GM21737 (cell line): ENCODE data around the gene EPHA10.

ENCODE experiments used
- ATAC-seq: cut with Tn5 transposase; IDR thresholded peaks from one replicate; pipeline ENCODE4 v1.9.1; 2021; ENCODE audit warnings: mild to moderate bottlenecking, moderate library complexity; ENCODE audit not compliant: unreplicated experiment

The EPHA10 gene

DNA sequence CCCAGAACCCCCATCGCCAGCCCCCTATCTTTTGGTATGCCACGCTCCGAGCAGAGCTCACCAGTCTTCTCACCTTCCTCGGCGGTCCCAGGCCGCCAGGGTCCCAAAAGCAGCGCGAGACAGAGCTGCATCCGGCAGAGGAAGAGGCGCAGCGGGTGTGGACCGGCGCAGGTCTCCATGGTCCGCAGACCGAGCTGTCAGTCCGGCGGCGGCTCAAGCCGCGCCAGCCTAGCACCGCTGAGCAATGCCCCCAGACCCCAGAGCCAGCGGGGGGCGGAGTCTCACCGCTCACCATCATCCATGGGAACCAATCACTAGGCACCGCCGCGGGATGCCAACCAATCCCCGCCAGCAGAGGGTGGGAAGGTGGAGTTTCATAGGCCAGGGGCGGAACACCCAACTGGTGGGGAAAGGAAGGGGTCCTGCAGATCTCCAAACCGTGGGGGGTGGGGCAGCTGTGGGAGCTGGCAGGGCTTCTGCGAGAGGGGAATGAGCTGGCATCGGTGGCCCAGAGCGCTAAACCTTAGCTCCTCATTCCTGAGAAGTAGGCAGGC is at the start of gene EPHA10:
Gene EPHA10 (minus strand): TSS at position 233 of the 554 bp plus-strand sequence. CDS start 54 bp downstream, at position 179.
- no peak for ATAC-seq

DNA sequence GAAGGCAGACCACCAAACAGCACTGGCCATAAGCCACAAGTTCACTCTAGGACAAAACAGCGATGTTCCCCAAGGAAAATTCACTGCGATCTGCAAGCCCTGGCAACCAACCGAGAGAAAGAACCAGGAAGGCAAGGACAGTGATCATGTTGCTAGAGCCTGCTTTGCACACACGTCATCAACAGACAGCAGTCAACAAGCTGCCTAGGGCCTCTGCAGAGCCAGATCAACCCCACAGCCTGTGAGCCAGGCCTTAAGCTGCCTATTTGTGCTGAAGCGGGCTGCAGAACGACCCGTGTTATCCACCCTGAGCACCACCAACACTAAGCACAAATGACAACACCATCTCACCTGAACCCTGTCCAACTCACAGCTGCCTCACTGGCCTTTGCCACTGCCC is 49.3 kb upstream of the EPHA10 start:
- ATAC-seq: no peak

DNA sequence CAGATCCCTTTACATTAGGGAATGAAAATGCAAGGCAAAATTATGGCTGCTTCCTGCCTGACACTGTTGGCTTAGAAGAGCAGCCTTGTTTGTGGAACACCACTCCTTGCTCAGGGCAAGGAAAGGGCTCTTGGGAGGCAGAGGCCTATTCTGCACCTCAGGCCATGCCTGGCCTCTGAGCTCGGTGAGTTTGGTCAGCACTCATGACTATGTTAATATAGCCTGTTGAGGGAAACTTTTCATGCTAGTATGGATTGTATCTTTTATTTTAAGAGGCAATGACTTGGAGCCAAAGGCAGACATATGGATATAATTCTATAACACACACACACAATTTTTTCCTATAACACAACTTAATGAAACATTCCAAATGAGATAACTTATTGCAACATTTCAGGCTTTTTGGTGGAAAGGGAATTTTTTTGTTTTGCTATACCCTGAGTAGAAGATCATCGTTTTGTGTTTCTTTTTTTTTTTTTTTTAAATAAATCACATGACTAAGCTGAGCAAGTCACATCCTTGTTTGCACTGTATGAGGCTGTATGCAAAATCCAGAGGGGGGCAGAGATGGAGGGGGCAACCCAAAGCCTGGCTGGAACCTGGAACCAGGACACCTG is 48.7 kb upstream of the EPHA10 start:
- no peak for ATAC-seq

DNA sequence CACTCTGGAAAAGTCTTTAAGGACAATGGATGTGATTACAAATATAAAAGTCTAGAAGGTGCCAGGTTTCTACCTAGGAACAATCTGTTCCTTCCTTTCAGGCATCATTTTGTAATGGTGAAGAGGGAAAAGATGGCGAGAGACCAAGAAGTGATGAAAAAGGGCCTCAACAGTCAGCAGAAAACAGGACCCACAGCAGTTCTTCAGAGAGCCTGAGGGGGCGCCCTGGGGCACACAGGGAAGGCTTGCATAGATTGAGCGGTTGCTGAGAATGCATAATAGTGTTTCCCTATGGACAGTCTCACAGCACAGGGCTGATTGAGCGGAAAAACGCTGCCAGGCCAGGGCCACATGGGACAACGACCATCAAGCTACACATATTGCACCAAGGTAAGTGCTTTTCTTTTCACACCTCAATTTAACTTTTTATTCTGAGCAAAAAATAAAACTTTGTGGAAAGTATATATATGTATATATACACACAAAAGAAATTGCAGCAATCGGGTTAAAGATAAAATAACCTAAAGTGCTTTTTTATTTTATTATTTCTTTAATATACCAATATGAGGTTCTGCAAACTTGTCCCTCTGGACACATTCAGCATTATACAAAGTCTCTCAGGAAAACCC is 46.2 kb upstream of the EPHA10 start:
- ATAC-seq: no peak

DNA sequence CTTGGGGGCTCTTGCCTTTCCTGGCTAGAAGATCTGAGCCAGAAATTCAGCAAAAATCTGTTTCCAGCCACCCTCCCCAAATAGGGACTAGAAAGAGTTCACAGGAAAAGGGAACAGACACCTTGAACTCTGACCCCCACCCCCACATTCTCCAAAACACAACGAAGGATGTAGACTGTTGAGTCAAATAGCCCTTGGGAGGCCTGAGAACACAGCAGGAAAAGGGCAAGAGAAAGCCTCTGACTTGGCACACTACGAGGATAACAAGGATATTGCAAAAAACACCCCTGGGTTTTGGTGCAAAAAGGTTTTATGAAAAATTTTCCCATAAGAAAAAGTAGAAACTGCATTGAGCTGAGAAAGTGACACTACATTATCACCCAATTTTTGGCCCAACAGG is 45.0 kb upstream of the EPHA10 start:
- no peak for ATAC-seq

DNA sequence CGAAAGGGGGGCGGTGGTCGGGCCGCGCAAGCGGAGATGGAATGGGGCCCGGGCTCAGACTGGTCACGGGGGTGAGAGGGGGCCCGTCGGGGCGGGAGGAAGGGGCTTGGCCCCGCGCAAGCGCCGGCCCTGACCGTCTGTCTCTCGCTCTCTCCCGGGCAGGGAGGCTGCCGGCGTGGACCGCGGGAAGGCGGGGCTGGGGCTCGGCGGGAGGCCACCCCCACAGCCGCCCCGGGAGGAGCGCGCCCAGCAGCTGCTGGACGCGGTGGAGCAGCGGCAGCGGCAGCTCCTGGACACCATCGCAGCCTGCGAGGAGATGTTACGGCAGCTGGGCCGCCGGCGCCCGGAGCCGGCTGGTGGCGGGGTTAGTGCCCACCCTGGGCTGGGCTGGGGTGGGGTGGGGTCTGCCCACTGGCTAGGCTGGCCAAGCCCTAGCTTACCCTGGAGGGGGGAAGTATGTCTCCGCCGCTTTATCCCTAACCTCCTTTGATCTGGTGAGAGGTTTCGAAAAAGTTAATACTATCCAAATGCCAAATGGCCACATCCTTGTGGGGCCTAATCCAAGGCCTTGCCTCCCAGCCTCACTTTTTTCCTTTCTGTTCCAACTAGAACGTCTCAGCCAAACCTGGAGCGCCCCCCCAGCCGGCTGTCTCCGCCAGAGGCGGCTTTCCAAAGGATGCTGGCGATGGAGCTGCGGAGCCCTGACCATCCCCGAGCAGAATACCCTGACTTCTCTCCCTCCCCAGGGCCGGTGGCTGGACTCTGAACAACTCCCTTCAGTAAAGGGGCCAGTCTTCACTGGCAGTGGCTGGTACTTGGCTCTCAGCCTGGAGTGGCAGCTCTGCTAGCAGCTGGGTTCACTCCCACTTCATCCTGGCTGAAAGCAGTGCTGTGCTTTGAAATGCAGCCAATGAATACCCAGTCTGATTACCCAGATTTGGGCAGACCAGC is 43.7 kb upstream of the EPHA10 start:
- peak; percentile 32 for ATAC-seq

DNA sequence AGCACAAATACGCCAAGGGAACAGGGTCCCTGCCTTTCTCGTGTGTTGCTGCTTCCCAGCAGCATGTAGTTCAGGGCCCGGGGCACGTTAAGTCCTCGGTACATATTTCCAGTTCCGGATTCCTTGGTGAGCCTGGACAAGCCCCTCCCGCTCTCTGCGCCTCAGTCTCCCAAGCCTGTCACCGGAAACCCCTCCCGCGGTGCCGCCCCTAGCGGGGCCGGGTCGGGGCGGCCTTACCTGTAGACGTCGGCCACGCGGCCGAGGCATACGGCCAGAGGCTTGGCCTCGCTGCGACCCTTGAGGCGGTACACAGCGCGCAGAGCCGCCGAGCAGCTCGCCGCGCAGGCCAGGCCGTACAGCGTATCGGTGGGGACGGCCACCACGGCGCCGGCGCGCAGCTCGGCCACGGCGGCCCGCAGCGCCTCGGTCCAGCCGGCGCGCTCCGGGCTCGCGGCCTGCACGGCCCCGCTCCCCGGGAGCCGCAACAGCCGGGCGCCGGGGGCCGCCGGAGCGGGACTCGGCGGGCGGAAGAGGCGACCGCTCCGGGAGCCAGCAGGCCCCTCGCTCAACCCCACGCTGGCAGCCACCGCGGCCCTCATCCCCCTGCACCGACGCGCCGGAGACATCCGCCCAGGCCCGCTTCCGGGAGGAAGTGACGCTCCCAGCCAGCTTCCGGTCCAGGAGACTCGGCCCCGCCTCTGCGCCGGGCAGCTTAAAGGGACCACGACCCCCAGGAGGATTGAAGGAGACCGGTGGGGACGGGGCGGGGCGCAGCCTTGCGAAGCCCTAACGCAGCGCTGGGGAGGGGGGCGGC is 42.8 kb upstream of the EPHA10 start, which contains the start of the genes C1orf122 and YRDC:
Gene C1orf122 (plus strand): TSS at position 236 of the 814 bp plus-strand sequence. CDS start 615 bp downstream, outside the sequence.
Gene YRDC (minus strand): TSS at position 654 of the 814 bp plus-strand sequence. CDS start 28 bp downstream, at position 626.
- peak; percentile 79 for ATAC-seq

DNA sequence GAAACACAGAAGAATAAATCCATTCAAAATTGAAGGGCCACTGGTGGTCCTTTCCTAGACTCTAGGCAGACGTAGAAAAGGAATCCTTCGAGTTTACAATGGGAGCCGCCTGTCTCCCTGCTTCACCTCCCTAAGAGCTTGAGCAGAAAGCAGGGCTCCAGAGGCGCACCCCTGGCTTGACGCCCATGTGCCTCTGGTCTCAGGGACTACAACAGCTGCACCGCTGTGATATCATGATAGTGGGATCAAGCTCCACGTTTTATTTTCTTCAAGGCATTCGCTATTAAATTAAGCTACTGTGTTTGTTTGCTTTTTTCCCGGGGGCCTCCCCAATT is 42.3 kb upstream of the EPHA10 start:
- no peak for ATAC-seq

DNA sequence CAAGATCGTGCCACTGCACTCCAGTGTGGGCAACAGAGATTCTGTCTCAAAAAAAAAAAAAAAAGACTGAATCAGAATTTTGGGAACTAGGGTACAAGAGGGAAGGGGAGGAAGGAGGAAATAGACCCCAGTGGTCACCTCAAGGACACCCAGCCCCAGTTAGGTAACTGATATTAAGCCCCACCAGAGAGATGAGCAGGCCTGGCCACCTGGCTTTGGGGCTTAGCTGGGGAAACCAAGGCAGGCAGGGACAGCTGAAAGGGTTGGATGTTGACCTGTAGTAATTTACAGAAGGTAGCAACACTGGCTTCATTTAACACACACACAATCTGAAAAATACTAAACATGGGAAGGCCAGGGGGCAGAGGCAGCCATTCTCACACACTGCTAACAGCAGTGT is 37.5 kb upstream of the EPHA10 start:
- no peak for ATAC-seq

DNA sequence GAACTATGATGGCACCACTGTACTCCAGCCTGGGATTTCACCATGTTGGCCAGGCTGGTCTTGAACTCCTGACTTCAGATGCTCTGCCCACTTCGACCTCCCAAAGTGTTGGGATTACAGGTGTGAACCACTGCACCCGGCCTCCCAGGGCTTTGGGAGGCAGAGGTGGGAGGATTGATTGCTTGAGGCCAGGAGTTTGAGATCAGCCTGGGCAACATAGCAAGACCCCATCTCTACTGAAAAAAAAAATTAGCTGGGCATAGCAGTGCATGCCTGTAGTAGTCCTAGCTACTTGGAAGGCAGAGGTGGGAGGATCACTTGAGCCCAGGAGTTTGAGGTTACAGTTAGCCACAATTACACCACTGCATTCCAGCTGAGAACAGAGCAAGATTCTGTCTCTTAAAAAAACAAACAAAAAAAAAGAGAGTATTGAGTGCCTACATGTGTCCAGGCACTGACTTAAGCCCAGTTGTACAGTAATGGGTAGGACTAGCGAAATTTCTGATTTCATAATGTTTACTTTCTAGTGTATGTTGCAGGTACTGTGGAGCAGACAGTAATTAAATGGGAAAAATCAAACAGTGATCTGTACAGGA is 32.9 kb upstream of the EPHA10 start:
- ATAC-seq: no peak

DNA sequence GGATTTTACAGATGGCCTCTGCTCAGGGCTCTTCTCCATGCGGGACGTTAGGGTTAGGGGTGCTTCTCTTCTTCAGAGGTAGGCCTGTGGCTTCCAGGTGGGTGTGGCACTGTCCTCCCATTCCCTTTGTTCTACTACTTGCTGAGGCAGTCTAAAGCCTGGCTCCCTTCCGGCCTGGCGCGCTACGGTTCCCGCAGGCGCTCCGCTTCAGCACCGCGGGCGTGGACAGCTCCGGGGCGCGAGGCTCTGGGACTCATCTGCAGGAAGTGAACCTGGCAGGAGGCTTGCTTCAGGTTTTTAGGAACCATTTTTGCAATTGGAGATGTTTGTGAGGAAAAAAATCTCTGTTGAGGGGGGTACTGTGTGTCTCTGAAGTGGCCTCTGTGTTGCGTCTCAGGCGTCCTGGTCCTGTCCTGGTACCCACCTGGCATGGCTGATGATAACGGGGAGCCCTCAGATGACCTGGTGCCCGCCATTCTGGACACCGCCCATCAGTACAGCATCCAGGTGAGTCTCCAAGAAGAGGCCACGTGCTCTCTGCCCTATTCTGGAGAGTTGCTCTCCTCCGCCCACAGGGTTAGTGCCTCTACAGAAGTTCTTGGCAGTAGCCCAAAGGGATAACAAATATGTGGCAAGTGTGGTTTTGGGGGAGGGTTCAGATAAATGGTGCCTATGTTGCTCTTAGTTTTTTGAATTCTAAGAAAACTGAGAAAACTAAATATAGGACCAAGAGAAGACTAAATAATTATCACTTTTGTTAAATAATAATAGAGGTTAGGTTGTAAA is 30.6 kb upstream of the EPHA10 start:
- no peak for ATAC-seq

DNA sequence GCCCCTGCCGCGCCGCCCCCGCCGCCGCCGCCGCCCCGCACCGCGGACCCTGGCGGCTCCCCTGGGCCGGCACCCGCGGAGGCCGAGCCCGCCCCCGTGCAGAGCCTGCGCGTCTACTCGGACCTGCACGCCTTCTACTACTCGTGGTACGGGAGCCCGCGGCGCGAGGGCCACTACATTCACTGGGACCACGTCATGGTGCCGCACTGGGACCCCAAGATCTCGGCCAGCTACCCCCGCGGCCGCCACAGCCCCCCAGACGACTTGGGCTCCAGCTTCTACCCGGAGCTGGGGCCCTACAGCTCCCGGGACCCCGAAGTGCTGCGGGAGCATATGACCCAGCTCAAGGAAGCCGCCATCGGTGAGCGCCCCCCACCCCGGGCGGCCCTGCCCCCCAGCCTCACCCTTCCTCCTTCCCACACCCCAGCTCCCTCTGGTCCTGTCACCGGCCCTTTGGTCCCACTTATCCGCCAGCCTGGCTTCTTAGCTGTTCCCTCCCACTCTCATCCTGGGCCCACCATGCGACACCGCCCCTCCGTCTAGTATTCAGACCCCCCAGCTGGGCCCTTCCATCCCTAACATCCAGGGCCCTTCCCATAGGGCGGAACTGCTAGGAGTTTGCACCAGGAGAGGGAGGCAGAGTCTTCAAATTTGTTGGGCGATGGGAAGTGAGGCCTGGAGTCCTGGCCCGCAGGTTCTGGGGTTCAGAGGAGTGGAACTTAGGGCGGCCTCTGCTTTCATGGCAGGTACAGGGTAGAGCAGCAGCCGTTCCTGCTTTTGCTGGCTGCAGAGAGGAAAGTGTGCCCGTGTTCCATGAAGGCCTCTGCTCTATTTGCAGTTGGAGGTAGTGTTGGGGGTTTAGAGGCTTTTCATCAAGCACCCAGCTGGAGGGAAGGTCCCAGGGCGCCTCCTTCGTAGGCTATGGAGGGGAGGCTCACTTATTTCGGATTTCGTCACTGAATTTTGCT is 29.7 kb upstream of the EPHA10 start:
- no peak for ATAC-seq

DNA sequence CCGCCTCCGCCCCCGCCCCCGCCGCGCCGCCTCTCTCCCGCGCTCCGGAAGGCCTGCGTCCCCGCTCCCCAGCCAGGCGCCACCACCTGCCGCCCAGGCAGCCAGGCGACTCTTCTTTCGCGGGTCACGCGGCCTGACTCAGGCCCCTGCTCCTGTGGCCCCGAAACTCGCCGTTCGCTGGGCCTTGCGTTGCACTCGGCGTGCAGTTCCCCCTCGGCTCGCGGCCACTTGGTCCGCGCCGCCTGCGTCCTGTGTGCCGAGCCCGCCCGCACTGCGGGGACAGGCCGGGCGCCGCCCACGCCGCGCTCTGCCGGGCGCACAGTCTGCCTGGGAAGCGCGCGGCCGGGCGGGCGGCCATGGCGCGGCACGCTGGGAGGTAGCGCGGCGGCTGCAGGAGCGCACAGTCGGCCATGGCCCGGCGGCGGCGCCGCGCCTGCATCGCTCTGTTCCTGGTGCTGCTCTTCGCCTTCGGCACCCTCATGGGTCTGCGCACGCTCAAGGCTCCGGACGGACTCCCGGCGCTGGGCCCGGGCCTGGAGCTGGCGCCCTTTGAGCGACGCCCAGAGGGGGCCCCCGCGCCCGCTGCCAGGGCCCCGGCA is 29.0 kb upstream of the EPHA10 start, which contains the start of gene MANEAL:
Gene MANEAL (plus strand): TSS at position 75 of the 599 bp plus-strand sequence. CDS start 336 bp downstream, at position 411.
- ATAC-seq: no peak

DNA sequence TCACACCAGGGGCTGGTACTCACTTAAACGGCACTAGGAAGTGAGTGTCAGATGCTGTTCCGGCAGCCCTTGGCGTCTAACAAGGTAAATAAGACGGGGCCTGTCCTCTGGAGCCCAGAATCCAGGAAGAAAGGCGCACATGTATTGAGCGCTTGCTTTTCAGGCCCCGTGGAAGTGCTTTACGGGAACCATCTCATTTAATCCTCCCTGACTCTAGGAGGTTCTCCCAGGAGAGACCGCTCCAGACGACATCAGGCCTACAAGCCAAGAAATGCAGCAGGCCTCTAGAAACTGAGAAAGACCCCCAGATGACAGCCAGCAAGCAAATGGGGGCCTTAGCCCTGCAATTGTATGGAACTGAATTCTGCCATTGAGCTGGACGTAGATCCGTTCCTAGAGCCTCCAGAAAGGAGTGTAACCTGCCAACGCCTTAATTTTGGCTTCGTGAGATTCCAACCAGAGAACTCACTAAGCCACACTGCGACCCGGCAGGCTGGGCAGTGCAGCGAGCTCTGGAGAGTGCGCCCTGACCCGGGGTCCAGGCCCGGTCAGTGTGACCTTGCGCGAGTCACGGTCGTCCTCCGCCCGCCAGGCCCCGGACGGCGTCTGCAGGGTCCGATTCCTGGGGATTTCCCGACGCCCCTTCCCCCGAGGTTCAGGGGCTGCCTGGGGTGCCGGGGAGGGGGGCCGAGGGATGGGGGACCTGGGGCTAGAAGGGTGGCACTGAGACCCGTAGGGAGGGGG is 28.2 kb upstream of the EPHA10 start:
- no peak for ATAC-seq

DNA sequence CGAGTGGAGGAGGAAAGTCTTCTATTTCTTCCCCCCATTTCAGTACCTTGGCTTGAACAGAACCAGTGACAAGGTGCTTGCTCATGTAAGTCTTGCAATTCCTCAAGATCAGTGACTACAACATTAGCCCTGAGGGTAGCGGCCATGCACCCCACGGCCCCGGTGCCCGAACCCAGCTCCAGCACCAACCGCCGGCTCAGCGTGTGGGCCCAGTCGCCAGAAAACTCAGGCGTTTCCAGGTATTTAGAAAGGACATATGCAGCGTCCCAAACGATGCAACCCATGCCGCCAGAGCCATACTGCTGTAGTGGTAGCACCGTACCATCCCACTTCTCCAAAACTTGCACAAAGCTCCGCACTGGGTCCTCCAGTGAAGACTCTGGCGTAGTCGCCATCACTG is 17.6 kb upstream of the EPHA10 start:
- no peak for ATAC-seq

DNA sequence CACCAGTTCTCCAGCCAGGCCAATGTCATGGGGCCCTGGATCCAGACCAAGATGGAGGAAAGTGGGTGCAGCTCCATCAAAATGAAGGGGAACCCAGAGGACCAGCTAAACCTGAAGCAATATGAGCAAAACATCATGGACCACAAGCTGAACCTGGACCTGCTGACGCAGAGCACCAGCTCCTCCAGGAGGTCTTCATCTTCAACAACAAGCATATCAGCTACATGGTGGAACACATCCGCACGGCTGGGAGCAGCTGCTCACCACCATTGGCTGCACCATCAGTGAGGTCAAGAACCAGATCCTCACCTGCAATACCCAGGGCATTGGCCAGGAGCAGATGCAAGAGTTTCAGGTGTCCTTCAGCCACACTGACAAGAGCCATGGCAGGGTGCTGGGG is 13.7 kb upstream of the EPHA10 start:
- no peak for ATAC-seq

DNA sequence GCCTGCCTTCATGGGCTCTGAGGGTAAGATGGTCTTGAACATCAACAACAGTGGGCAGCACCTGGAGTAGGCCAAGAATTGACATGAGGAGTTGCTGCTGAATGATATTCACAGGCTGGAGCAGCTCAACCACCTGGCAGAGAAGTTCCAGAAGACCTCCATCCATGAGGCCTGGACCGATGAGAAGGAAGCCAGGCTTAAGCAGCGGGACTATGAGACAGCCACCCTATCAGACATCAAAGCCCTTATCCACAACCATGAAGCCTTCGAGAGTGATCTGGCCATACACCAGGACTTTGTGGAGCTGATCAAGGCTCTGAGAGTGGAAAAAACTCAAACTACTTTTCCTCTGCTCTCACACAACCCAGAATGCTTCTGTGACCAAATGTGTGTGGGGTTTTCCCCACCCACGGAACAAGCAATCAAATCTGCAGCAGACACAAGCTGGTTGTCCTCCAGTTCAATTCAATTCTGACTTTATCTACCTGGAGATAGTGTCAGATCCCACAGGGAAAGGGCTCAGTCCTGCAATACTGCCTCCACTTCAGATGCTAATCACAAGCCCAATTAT is 12.1 kb upstream of the EPHA10 start:
- ATAC-seq: no peak
